ENCODE results near the gene SYT6. TPM values are rescaled to one million over a fixed set of nuclear protein-coding genes. Genes with fewer than 3 reads are reported as not detected.

Gene SYT6
- total RNA-seq, 1 experiment from 2014 or later = 54.2 TPM

- TF ChIP-seq, protein P1, sequence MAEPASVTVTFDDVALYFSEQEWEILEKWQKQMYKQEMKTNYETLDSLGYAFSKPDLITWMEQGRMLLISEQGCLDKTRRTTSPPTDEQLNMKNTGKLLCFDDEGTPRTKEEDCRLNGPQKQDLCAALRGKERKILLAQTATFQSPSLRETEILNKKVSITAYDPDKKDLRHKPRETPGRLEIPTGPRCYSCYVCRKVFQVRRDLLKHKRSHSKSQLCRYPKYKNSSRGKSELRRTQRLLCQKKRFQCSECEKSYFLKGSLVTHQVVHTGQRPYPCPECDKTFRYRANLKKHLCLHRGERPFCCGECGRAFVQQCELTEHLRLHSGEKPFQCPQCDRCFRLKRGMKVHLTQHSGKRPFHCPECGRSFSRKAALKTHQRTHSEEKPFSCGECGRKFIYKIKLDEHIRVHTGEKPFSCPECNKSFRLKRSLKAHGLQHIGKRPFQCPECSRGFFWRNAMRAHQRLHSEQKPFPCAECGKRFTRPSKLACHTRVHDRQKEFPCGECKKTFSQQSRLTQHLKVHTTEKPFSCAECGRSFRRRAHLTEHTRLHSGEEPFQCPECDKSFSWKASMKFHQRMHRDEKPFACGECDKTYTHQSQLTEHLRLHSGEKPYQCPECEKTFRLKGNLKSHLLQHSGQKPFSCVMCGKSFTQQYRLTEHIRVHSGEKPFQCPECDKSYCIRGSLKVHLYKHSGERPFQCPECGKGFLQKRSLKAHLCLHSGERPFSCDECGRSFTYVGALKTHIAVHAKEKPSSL (CRISPR knock-in tag; conservative IDR thresholded peaks at IDR 0.05) = no peak
- TF ChIP-seq, protein P2, sequence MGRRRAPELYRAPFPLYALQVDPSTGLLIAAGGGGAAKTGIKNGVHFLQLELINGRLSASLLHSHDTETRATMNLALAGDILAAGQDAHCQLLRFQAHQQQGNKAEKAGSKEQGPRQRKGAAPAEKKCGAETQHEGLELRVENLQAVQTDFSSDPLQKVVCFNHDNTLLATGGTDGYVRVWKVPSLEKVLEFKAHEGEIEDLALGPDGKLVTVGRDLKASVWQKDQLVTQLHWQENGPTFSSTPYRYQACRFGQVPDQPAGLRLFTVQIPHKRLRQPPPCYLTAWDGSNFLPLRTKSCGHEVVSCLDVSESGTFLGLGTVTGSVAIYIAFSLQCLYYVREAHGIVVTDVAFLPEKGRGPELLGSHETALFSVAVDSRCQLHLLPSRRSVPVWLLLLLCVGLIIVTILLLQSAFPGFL (CRISPR knock-in tag; IDR thresholded peaks at IDR 0.05; ENCODE audit: borderline replicate concordance) = no peak
- no peak for TF ChIP-seq RORB (CRISPR knock-in tag; IDR thresholded peaks at IDR 0.05)
Observed at GRCh38 chr1:114114185-114115094, 39.2 kb downstream of the SYT6 start (continued).

- peak overlapping the region; percentile 76 for H3K27ac Mint-ChIP-seq
- CTCF ChIA-PET = no interaction called here
- peaks cover 75% of the 10 kb centered on the region for H3K36me3 Mint-ChIP-seq
- no peak for DNase-seq (ENCODE audit: low spot score)
- POLR2A ChIA-PET = no interaction called here
- H3K27me3 Mint-ChIP-seq (ENCODE audit: low read depth) = no peaks in the 10 kb centered on the region; the same call in 1 of the 2 replicates
- no peak for ATAC-seq
- peaks cover 75% of the 10 kb centered on the region for H3K4me1 Mint-ChIP-seq
- H3K4me3 Mint-ChIP-seq = no peak overlapping the region
- no peaks in the 10 kb centered on the region for H3K9me3 Mint-ChIP-seq
- TF ChIP-seq ZNF423 (CRISPR knock-in tag; IDR thresholded peaks at IDR 0.05) = no peak
- no peak for TF ChIP-seq JUN (CRISPR knock-in tag; IDR thresholded peaks at IDR 0.05)
- TF ChIP-seq, protein P3, sequence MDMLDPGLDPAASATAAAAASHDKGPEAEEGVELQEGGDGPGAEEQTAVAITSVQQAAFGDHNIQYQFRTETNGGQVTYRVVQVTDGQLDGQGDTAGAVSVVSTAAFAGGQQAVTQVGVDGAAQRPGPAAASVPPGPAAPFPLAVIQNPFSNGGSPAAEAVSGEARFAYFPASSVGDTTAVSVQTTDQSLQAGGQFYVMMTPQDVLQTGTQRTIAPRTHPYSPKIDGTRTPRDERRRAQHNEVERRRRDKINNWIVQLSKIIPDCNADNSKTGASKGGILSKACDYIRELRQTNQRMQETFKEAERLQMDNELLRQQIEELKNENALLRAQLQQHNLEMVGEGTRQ (CRISPR knock-in tag; IDR thresholded peaks at IDR 0.05) = no peak
Observed at GRCh38 chr1:114113411-114114184, 40.1 kb downstream of the SYT6 start.

DNA sequence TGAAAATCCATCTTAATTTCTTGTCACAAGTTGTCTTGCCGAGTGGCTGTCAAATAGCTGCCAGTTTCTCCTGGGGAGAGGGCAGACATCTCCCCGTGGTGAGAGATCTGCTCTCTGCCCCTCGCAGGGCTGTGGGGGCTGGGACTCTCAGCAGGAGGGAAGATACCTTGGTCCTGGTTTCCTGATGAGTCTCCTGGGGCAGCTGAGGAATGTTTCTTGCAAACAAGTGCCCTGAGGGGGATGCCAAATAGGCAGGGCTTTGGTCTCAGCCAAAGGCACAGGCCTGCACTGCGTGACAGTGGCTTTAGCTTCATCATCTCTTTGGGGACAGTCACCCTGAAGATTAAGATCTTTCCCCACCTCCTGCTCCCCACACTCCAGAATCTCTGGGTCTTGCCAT, 40.9 kb downstream of the SYT6 start:
- CTCF ChIA-PET = no interaction called here
- no peak for DNase-seq (ENCODE audit: low spot score)

More for the DNA sequence above, 40.9 kb downstream of the SYT6 start:
- H3K36me3 Mint-ChIP-seq = peaks cover 78% of the 10 kb centered on the region
- no peaks in the 10 kb centered on the region; the same call in 1 of the 2 replicates for H3K27me3 Mint-ChIP-seq (ENCODE audit: low read depth)
- TF ChIP-seq CREB1 (CRISPR knock-in tag; IDR thresholded peaks at IDR 0.05) = no peak
- no peak for TF ChIP-seq TEAD1 (CRISPR knock-in tag; IDR thresholded peaks at IDR 0.05)
- no peak for TF ChIP-seq NR3C1 (CRISPR knock-in tag; conservative IDR thresholded peaks at IDR 0.05; ENCODE audit: low read depth)
- no peak for TF ChIP-seq MYBL2 (CRISPR knock-in tag; IDR thresholded peaks at IDR 0.05)
- peak; percentile 23; the same call in 1 of the 2 replicates for TF ChIP-seq ZNF423 (CRISPR knock-in tag; IDR thresholded peaks at IDR 0.05)
- no peak for TF ChIP-seq E2F1 (CRISPR knock-in tag; IDR thresholded peaks at IDR 0.05)
- TF ChIP-seq ZBTB21 (CRISPR knock-in tag; IDR thresholded peaks at IDR 0.05; ENCODE audit: borderline replicate concordance) = no peak
- no peak for TF ChIP-seq EMX1 (CRISPR knock-in tag; IDR thresholded peaks at IDR 0.05)
- H3K27ac Mint-ChIP-seq = no peak overlapping the region
- no peak overlapping the region for H3K4me3 Mint-ChIP-seq
- peaks cover 75% of the 10 kb centered on the region for H3K4me1 Mint-ChIP-seq
- no peaks in the 10 kb centered on the region for H3K9me3 Mint-ChIP-seq
- ATAC-seq = no peak
- POLR2A ChIA-PET = no interaction called here
